MM.1S (cell line): ENCODE measurements around the gene EDEM1.
A peak's percentile ranks its signal among the peaks of the same experiment; 100 is the strongest.

ENCODE experiments used
- DNase-seq: peaks from one replicate; pipeline ENCODE4 v3.0.0-alpha.2; 2015
- H2AFZ ChIP-seq: fragments of 300-600 bp; sonication (generic); 2 replicates; pipeline ENCODE4 v1.6.0; 2016; ENCODE audit warnings: antibody characterized with exemption, low read length
- H3F3A ChIP-seq: fragments of 300-600 bp; sonication (generic); 2 replicates; pipeline ENCODE4 v1.6.1; 2016; ENCODE audit warnings: mild to moderate bottlenecking, antibody characterized with exemption, low read length, moderate library complexity, mixed read lengths; ENCODE audit not compliant: insufficient read depth
- H3K27ac ChIP-seq: fragments of 300-600 bp; sonication (generic); 2 replicates; pipeline ENCODE4 v1.5.1; 2016; ENCODE audit warnings: mild to moderate bottlenecking, low read length
- H3K27me3 ChIP-seq: fragments of 300-600 bp; sonication (generic); replicated peaks from 2 replicates; pipeline ENCODE4 v1.6.0; 2016; ENCODE audit warnings: low read length; ENCODE audit not compliant: insufficient read depth
- H3K36me3 ChIP-seq: fragments of 300-600 bp; sonication (generic); replicated peaks from 2 replicates; pipeline ENCODE4 v1.6.1; 2016; ENCODE audit warnings: mild to moderate bottlenecking, low read length, mixed read lengths; ENCODE audit not compliant: insufficient read depth
- H3K4me1 ChIP-seq: fragments of 300-600 bp; sonication (generic); 2 replicates; pipeline ENCODE4 v1.6.1; 2016; ENCODE audit warnings: low read length, mixed read lengths
- H3K4me2 ChIP-seq: fragments of 300-600 bp; sonication (generic); 2 replicates; pipeline ENCODE4 v1.6.0; 2016; ENCODE audit warnings: low read depth, low read length
- H3K4me3 ChIP-seq: fragments of 300-600 bp; sonication (generic); 2 replicates; pipeline ENCODE4 v1.5.1; 2016; ENCODE audit warnings: low read length, mixed read lengths
- H3K79me2 ChIP-seq: fragments of 300-600 bp; sonication (generic); 2 replicates; pipeline ENCODE4 v1.6.1; 2016; ENCODE audit warnings: mixed run types, low read length, mixed read lengths
- H3K9ac ChIP-seq: fragments of 300-600 bp; sonication (generic); 2 replicates; pipeline ENCODE4 v1.6.1; 2016; ENCODE audit warnings: low read length, mixed read lengths
- H3K9me2 ChIP-seq: fragments of 300-600 bp; sonication (generic); replicated peaks from 2 replicates; pipeline ENCODE4 v1.6.1; 2016; ENCODE audit warnings: mild to moderate bottlenecking, low read length, mixed read lengths; ENCODE audit not compliant: insufficient read depth
- H3K9me3 ChIP-seq: fragments of 300-600 bp; sonication (generic); replicated peaks from 2 replicates; pipeline ENCODE4 v1.6.1; 2016; ENCODE audit warnings: mild to moderate bottlenecking, low read length, mixed read lengths; ENCODE audit not compliant: insufficient read depth
- H4K20me1 ChIP-seq: fragments of 300-600 bp; sonication (generic); 2 replicates; pipeline ENCODE4 v1.6.1; 2016; ENCODE audit warnings: mild to moderate bottlenecking, low read length, moderate library complexity, mixed read lengths; ENCODE audit not compliant: insufficient read depth
- EZH2 ChIP-seq: fragments of 300-600 bp; sonication (generic); optimal IDR thresholded peaks from 2 replicates; pipeline ENCODE3; 2017; ENCODE audit warnings: low read depth, mild to moderate bottlenecking, antibody characterized with exemption, low read length, mixed read lengths
- EZH2phosphoT487 ChIP-seq: fragments of 300-600 bp; sonication (generic); IDR thresholded peaks from 2 replicates; pipeline ENCODE4 v1.6.1; 2018; ENCODE audit warnings: antibody characterized with exemption, low read length
- TF ChIP-seq, protein P1 (sequence below): fragments of 300-600 bp; sonication (generic); IDR thresholded peaks from 2 replicates; pipeline ENCODE4 v1.5.1; 2016; ENCODE audit warnings: antibody characterized with exemption, low read length, mixed read lengths

The EDEM1 gene

DNA sequence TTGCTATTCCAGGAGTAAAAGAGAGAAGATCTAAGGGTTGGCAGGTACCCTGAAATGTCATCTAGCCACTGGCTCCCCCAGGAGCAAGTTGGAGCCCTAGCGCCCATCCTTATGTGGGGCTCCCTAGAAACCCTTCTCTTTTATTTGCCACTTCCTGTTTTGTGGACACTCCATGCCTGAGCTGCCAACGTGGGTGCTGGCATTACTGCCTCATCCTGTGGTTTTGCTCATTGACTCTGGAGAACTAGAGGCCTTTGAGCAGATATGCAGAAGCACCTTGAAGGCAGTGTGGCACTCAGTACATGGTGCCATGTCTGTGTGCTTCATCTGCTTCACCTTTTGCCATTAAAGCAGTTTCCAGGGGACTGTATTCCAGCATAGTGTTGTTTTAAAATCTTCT, 8.1 kb downstream of the EDEM1 start:
- TF ChIP-seq, protein P1, sequence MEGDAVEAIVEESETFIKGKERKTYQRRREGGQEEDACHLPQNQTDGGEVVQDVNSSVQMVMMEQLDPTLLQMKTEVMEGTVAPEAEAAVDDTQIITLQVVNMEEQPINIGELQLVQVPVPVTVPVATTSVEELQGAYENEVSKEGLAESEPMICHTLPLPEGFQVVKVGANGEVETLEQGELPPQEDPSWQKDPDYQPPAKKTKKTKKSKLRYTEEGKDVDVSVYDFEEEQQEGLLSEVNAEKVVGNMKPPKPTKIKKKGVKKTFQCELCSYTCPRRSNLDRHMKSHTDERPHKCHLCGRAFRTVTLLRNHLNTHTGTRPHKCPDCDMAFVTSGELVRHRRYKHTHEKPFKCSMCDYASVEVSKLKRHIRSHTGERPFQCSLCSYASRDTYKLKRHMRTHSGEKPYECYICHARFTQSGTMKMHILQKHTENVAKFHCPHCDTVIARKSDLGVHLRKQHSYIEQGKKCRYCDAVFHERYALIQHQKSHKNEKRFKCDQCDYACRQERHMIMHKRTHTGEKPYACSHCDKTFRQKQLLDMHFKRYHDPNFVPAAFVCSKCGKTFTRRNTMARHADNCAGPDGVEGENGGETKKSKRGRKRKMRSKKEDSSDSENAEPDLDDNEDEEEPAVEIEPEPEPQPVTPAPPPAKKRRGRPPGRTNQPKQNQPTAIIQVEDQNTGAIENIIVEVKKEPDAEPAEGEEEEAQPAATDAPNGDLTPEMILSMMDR: no peak
- TF ChIP-seq EZH2 (no peak), EZH2phosphoT487 (no peak)
- Histone ChIP-seq H3F3A (peaks cover 90% of the 10 kb centered on the region), H3K36me3 (peaks cover 8% of the 10 kb centered on the region), H3K9me2 (no peaks in the 10 kb centered on the region), H3K9me3 (no peaks in the 10 kb centered on the region), H3K4me2 (peak overlapping the region; percentile 66), H3K9ac (peak overlapping the region; percentile 70; the same call in 1 of the 2 replicates), H2AFZ (no peak overlapping the region), H3K27ac (peak overlapping the region; percentile 98), H3K27me3 (no peaks in the 10 kb centered on the region), H4K20me1 (no peaks in the 10 kb centered on the region), H3K4me3 (no peak overlapping the region), H3K79me2 (peaks cover 89% of the 10 kb centered on the region), H3K4me1 (peaks cover 84% of the 10 kb centered on the region)
- peak; percentile 42 for DNase-seq

DNA sequence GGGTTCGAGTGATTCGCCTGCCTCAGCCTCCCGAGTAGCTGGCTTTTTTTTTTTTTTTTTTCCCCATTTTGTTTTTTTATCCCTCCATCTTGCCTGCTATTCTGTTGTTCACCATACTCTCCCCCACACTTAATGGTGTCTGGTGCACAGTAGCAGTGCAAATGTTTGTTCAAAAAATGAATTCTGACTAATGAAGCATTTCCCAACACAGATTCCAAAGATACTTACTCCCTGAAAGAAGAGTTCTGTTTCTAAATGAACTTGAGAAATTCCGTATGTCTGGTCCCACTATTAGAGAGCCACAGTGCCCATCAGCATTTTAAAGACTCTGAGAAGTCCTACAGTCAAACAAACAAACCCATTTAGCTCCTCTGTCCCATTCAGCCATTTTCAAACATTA, 9.5 kb downstream of the EDEM1 start:
- Histone ChIP-seq H3K36me3 (peaks cover 13% of the 10 kb centered on the region), H3K9ac (peak overlapping the region; percentile 70), H3K4me3 (peak overlapping the region; percentile 12), H3K27me3 (no peaks in the 10 kb centered on the region), H3K4me1 (peaks cover 86% of the 10 kb centered on the region), H4K20me1 (no peaks in the 10 kb centered on the region), H3K4me2 (peak overlapping the region; percentile 66; the same call in 1 of the 2 replicates), H3K9me2 (no peaks in the 10 kb centered on the region), H3F3A (peaks cover 76% of the 10 kb centered on the region), H2AFZ (no peak overlapping the region), H3K27ac (peak overlapping the region; percentile 98), H3K9me3 (no peaks in the 10 kb centered on the region), H3K79me2 (peaks cover 89% of the 10 kb centered on the region)
- peak; percentile 19 for DNase-seq
- TF ChIP-seq EZH2: no peak
- TF ChIP-seq, protein P1: no peak
- no peak for TF ChIP-seq EZH2phosphoT487

DNA sequence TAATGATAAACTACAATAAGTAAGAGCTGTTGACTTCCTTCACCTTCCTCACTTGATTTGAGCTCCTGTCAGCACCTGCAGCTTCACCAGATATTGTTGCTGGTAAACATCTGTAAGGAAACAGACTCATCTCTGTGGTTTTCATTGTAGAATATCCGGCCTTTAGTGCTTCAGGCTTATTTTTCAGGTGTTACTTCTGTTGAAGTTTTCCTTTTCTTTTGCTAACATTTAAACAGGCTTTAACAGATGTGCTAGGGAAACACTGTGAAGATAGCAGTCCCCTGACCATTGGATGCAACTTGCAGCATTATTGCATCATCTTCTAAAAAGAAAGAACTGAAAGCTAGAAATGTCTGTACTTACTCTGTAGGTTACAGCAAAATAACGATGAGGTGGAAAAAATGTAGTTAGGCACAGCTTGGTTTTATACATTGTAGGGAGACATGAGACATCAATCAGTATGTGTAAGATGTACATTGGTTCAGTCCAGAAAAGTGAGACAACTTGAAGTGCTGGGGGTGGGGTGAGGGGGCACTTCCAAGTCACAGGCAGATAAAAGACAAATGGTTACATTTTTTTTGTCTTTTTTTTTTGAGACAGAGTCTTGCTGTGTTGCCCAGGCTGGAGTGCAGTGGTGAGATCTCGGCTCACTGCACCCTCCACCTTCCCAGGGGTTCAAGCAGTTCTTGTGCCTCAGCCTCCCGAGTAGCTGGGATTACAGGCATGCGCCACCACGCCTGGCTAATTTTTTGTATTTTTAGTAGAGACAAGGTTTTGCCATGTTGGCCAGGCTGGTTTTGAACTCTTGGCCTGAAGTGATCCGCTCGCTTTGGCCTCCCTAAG, 10.2 kb downstream of the EDEM1 start:
- Histone ChIP-seq H2AFZ (no peak overlapping the region), H3K4me2 (peak overlapping the region; percentile 66), H3K36me3 (peaks cover 16% of the 10 kb centered on the region), H4K20me1 (no peaks in the 10 kb centered on the region), H3K4me1 (peaks cover 86% of the 10 kb centered on the region), H3K27me3 (no peaks in the 10 kb centered on the region), H3K9me3 (no peaks in the 10 kb centered on the region), H3K9me2 (no peaks in the 10 kb centered on the region), H3K79me2 (peaks cover 89% of the 10 kb centered on the region), H3F3A (peaks cover 69% of the 10 kb centered on the region), H3K9ac (peak overlapping the region; percentile 70), H3K27ac (peak overlapping the region; percentile 98), H3K4me3 (peak overlapping the region; percentile 7)
- TF ChIP-seq EZH2 (no peak), EZH2phosphoT487 (no peak)
- TF ChIP-seq, protein P1: no peak
- DNase-seq: peak; percentile 94
